Hematopoietic multipotent progenitor cell treated with erythropoietin and hydrocortisone succinate and interleukin-3 and kit ligand, for 4 days (in vitro differentiated cells): ENCODE measurements around the gene PDSS2.

Source experiments
- DNase-seq: peaks from one replicate; pipeline ENCODE4 v3.0.0-alpha.2; 2015

PDSS2 gene

DNA sequence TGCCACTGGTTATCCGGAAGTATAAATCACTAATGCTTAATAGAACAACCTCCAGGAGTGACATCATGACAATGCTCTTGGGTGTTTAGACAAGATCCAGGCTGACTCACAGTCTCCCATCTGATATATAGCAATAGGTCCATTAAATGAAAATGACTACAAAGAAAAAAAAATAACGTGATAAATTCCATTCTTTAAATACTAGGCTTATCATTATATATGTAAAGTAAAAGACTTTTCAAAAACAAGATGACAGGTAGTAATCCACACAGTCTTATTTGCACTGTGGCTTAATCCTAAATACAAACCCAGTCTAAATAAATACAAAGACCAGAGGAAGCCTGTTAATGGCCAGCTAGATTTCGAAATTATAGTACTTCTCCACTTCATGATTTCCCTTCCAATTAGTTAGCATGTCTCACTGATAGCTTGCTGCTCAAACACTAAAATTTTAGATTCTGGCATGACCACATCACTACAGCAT is 195.0 kb downstream of the PDSS2 start:
- no peak for DNase-seq

DNA sequence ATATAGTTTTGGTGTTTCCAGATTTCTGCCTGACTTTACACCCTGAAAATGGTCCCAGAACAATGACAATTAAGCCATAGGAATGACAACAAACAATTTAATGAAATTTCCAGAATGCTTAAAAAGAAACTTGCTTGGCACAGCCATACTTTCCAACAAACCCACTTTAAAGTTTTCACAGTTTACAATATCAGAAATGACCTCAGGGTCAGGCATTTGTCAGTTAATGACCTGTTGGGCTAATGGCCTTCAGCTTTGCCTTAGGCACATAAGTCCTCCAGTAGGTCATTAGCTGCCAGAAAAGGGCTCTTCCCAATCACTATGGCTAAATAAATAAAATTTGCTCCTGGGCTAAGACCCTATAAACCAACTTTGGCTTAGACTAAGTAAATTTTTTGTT is 199.4 kb downstream of the PDSS2 start:
- no peak for DNase-seq

DNA sequence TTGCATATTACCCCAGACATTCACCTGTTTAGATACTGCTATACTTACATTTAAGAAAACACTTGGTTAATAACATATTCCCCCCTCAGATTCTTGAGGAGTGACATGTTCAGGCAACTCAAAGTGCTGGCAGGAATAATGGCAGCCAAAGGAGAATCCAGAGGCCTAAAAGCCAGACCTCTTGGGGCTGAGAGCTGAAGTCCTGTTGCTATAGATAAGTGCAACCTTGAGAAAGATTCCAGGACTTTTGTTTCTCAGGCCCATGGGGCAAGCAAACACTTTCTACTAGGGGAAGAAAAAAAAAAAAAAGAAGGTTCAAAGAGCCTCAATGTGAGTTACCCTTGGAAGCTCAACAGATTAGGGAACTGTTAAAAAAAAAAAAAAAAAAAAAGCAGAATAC is 211.2 kb downstream of the PDSS2 start:
- DNase-seq: no peak

DNA sequence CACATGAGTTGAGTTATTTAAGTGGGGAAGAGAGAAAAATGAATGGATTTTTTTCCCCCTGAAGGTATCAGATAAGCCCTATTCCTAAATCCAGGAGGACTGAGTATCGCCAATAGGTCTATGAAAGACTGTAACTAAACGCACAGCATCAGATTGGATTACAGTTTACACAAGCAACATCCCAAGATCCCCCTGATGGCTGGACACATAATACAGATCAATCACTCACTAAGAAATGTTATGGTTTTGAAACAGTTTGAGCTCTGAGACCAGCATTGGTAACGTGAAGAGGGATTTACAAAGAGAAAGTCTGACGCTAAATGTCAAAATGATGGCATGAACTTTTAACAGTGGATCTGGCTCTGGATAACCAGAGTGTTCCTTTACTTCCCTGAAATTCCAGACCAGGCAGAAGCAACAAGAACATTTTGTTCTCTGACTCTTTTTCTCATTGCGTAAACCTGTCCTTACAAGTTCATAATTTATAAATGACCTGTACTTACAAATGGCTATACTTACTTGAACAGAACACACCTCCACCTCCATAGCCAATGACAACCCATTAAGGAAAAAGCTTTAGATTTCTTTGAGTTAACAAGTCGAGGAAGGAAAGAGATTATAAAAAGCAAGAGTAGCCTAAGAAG is 212.3 kb downstream of the PDSS2 start:
- no peak for DNase-seq

DNA sequence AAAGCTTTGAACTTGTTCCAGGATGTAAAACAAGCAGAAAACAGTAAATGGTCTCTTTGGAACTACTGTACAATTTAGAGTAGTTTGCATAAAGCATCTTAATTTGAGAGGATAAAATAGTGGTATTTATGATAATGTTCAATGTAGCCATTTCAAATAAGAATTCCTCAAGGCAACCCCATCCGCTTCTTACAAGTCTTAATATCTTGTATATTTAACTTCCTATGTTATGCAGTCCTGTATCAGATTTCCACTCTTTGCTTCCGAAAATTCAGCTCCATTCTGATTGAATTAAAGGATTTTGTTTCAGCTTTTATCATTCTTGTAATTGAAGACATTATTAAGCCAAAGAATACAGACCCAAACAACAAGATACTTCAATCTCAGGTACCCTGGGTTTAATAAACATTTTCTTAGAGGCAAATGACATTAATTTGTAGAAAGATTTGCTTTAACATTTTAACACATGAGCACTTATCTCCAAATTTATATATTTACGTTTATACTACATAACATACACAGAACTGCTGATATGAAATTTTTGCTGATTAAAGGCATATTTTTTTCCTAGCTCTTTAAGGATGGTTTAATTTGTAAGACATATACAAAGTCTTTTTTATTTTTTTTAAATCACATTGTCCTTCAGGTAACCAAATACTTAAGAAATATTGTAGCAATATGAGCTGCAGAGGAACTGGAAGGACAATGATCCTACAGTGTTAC is 213.0 kb downstream of the PDSS2 start:
- no peak for DNase-seq

DNA sequence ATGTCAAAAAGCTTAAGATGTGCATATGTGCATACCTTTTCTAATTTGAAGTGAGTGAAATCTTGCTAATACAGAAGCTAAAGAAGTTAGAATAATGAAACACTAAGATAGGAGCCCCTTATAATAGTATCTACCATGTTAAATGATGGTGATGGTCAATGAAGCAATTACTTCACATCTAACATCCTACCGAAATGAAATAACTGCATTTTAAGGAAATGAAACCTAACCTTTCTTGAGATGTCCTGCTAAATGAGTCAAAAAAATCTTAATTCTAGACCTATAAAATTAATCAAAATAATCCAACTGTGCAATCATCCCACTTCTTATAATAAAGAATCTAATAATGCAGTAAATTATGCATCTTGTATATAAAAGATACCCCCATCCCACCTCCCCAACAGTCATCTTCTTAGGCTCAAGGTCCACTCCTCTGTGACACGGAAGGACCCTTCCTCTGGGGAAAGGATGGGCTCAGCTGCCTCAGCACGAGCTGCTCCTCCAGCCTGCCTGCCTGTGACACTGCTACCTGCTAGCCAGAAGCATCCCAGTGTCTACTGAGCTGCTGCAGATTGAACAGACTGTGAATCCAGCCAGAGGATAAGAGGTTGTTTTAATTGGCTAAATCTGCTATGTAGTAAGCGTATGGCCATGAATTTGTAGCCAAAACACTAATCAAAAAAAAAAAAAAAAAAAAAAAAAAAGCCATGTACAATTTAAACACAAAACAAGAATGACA is 214.5 kb downstream of the PDSS2 start:
- DNase-seq: no peak

DNA sequence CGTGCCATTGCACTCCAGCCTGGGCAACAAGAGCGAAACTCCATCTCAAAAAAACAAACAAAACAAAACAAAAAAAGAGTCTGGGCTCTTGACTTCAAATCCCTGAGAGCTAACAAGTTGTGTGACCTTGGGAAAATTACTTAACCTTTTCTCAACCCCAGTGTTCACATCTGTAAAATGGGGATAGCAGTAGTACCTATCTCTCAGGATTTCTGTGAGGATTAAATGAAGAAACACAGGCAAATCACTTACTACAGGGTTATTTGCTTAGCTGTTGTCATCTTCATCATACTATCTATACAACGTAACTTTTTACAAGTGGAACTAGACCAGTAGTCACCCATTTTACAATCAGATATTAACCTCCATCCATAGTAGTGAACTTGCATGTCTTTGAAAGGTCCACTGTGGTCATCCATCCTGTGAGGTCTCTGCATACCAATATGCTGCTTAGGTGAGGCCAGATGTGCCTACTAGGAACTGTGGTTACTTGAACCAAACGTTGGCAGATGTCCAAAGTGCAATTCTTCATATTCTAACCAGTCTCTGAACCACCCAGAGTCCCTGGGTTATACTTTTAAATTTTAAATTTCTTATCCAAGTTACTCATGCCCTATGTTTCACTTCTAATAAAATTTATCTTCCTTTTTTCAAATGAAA is 215.2 kb downstream of the PDSS2 start:
- DNase-seq: peak; percentile 19

DNA sequence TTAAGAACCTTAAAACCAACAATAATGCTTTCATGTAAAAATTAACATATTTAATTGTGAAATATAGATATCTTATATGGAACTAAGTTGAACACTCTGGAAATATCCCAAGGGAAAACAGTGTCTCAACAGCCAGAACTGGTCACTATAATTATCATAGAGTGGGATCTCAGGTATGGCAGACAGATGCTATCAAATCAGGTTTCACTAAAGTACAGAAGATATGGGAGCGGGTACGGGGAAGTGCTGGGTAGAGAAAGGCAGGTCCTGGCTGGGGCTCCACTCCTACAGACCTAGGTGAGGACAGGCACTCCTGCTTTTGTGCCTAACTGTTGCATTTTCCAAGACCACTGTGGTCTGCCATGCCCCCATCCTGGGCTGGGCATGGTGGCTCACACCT is 215.9 kb downstream of the PDSS2 start:
- no peak for DNase-seq

DNA sequence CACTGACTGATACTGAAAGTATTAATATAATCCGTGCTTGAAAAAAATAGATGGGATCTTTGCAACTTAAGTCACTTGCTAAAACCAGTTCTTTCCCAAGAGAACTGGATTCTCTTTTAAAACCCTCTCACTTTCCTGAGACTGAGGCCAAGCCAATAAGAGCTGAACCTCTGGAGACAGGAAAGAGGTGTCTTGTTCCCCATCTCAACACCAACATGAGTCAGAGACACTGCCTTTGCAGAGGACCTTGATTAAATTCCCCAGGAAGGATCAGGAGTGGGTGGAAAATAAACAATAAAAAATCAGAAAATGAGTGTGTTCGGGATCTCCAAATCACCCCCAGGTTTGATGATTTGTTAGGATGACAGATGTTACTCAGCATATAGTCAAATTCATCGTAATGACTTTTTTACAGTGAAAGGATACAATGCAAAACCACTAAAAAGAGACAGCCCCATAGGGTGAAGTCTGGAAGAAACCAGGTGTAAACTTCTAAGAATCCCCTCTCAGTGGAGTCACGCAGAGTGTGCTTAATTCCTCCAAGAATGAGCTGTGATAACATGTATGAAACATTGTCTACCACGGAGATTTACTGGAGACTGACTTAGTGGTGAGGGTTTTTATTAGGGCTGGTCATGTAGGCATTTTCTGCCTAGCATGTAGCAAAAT is 221.2 kb downstream of the PDSS2 start:
- DNase-seq: no peak

DNA sequence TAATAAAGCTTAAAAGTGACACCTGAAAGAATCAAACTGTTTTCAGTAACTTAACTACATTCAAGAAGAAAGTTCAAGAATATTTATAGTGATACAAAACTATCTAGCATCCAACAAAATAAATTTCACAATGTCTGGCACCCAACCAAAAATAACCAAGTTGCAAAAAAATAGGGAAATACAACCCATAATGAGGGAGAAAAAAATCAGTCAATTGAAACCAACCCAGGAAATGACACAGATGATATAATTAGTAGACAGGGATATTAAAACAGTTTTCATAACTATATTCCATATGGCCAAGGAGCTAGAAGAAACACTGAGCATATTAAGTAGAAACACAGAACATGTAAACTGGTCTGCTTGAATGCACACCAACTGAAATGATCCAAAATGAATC is 223.9 kb downstream of the PDSS2 start:
- DNase-seq: no peak

DNA sequence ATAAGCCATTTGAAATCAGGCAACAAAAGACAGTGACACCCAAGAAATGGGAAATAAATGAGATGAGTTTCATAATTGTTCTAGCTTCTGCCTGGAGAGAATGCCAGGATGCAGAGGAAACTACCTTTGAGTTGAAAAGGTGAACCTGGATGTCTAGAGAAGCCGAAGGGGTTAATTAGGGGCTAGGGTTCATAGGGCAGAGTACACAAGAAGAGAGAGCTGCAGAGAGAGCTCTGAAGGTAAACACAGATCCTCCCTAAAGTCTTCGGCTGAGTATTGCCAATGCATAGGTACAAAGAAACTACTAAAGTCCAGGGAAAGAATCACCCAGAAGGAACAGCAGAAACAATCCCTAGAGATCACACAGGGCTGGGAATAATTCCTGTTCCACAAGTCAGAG is 224.4 kb downstream of the PDSS2 start:
- DNase-seq: no peak

DNA sequence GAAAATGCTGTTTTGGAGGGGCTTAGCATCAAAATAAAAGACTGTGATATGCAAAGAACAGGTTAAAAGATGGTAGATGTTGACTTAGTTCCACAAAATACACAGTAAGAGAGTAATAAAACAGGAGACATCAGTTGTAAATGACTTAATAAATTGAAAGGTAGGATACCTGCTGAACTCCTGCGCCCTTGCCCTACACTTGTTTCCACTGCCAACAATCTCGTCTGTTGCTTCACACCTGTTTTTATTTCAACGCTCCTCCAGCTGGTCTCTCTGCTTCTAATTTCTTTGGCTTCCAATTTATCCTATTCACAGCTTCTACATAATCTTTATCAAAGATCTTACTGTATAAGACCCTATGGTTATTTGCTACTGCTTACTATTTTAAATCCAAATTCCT is 228.1 kb downstream of the PDSS2 start:
- no peak for DNase-seq

DNA sequence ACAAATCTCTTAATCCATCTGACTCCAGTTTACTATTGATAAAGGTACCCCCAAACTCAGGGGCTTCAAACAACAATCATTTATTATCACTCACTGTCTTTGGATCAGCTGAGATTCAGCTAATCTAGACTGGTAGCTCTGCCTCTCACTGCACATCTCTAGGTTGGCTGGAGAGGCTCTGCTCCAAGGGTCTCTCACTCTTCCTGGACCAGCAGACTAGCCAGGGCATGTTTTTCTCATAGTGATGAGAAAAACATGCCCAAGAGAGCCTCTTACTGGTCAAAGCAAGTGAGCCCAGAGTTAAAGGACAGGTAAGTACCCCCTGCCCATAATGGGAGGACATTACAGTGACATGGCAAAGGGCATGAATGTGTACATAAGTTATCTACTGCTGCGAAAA is 228.9 kb downstream of the PDSS2 start:
- DNase-seq: no peak

DNA sequence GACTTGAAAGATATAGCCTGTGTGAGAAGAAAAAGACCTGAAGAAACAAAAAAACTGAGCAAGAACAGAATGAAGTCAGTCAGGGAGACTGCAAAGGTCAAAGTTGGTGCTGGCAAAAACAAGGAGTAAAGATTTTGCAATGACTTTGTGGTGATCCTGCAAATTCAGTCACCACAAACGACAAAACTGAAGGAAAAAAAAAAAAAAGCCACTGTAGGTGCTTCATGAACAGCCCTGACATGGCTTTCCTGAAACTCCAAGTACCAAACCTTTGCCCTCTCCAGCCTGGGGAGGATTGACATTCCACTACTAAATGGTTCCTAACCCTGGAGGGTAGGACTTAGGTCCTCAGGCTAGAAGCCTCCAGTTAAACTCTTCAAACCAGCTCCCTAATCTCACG is 229.3 kb downstream of the PDSS2 start:
- no peak for DNase-seq

DNA sequence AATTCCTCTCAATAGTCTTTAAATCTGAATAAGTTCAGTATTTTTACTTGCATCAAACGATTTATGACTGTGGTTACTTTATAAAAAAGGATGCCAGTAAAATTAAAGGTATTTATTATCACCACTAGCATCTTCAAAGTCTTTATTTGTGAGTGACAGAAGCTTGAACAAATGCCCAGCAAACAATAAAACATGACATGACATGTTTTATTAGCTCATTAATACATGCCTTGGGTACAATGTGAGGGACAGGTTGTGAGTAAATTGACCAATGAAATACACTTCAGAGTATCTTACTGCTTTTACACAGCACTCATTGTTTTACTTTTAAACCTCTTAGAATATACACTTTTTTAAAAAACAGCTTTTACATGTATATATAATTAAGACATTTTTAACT is 230.6 kb downstream of the PDSS2 start:
- DNase-seq: no peak

DNA sequence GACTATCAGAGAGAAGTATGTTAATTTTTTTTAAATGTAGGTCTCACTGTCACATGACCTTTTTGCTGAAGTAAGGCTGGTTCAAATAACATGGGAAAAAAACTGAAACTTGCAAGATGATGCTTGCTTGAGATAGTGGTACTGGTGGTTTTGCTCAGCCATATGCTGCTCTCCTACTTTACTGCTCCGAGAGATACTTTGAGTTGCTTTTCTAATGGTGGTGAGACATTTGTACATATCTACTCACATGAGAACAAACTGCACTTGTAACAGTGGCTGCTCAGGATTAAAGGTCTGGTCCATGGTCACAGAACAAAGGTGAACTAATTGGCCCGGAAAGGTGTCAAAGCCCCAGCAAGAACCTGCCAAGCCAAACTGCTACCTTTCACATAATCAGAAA is 237.8 kb downstream of the PDSS2 start:
- DNase-seq: peak; percentile 5

DNA sequence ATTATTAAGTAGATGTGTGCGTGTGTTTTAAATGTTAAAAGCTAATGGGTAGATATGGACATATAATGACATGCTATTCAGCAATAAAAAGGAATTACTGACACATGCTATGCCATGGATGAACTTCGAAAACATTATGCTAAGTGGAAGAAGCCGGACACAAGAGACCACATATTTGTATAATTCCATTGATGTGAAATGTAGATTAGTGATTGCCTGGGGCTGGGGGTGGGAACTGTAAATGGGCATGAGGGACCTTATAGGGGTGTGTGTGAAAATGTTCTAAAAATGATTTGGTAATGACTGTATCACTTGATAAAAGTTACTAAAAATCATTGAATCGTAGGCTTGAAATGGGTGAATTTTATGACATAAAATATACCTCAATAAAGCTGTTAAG is 239.5 kb downstream of the PDSS2 start:
- DNase-seq: no peak

DNA sequence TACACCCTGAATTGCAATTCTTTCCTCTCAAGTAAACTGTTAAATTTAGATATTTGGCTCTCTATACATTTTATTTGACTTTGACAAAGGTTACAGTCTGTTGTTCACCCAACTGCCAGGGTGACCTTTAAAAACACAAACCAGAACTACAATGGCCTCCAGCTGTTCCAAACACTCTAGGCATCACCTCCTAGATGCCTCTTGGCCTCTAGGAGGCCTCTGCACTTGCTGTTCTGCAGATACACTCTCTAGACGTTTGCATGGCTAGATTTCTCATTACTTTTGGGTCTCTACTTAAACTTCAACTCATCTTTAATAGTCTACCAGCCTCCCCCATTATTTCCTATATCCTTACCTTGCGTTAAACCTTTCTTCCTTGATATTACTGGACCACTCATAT is 241.2 kb downstream of the PDSS2 start:
- no peak for DNase-seq

DNA sequence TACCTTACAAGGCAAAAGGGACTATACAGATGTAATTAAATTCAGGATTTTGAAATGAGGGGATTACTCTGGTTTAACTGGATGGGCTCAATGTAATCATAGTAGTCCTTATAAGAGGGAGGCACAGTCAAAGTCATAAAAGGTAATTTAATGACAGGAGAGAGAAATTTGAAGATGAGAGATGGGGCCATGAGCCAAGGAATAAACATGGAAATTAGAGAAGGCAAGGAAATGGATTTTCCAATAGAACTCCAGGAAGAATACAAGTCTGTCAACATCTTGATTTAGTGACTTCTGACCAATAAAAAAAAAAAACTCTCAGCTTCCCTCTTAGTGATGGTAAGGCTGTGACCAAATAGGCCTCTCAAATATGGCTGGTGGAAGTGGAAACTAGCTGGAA is 242.1 kb downstream of the PDSS2 start:
- DNase-seq: no peak

DNA sequence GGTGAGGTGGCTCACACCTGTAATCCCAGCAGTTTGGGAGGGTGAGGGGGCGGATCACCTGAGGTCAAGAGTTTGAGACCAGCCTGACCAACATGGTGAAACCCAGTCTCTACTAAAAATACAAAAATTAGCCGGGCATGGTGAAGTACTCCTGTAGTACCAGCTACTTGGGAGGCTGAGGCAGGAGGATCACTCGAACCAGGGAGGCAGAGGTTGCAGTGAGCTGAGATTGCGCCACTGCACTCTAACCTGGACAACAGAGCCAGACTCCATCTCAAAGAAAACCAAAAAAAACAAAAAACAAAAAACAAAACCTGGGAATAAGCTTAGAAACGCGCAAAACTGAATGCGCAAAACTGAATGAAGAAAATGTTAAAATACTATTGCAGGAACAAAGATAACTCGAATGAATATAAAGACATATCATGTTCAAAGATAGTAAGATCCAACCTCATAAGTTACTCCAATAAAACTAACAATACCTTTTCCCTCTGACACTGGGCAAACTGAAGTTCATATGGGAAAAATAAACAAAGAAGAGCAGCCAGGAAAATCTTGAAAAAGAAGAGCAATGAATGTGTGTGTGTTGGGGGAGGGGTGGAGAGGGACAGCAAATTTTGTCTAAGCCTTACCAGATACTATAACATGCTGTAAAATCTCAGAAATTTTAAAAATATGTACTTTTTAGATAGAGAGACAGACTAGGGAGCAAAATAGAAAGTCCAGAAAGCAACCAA is 243.0 kb downstream of the PDSS2 start:
- DNase-seq: no peak

DNA sequence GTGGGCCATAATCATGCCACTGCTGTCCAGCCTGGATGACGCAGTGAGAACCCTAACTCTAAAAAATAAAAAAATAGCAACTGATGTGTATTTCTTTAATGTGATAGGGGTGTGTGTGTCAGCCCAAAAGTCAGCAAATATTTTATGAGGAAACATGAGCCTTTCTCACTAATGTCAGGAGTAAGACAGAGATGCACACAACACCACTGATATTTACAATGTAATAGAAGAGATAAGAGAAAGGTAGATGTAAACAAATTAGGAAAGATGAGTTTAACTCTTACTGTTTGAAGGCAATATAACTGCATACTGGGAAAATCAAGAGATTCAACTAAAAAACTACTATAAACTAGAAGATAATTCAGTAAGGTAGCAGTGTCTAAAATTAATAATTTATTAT is 244.0 kb downstream of the PDSS2 start:
- DNase-seq: no peak

DNA sequence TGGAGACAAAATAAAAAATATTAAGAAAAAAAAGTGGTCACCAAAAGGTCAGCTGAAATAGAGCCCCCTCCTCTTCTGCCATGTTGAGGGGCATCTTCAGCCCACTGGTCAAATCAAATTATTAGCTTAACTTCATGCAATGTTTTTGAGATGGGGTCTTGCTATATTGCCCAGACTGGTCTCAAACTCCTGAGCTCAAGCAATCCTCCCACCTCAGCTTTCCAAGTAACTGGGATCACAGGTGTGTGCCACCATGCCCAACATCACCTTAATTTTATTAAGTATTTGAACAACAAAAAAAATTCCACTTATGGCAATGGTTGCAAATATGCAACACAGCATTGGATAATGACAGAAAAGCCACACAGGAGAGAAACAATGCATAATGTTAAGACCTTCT is 244.7 kb downstream of the PDSS2 start:
- DNase-seq: no peak
